HFFc6 (cell line): ENCODE data around the gene SPI1. TPM values are rescaled to one million over a fixed set of nuclear protein-coding genes. Genes with fewer than 3 reads are reported as not detected.
A peak's percentile ranks its signal among the peaks of the same experiment; 100 is the strongest.

Source experiments
- DNase-seq: peaks from one replicate; pipeline ENCODE4 v3.0.0-alpha.2; 2018
- H3K27ac Mint-ChIP-seq: 2 replicates; pipeline ENCODE4 v1.8.0; 2020; ENCODE audit warnings: mild to moderate bottlenecking, mixed read lengths
- H3K27me3 Mint-ChIP-seq: 2 replicates; pipeline ENCODE4 v1.8.0; 2021; ENCODE audit warnings: mild to moderate bottlenecking, moderate library complexity, mixed read lengths; ENCODE audit not compliant: insufficient read depth
- H3K36me3 Mint-ChIP-seq: 2 replicates; pipeline ENCODE4 v1.8.0; 2021; ENCODE audit warnings: low read depth, mixed read lengths
- H3K4me1 Mint-ChIP-seq: 2 replicates; pipeline ENCODE4 v1.8.0; 2020; ENCODE audit warnings: low read depth, mixed read lengths
- H3K4me3 Mint-ChIP-seq: 2 replicates; pipeline ENCODE4 v1.8.0; 2020; ENCODE audit warnings: mild to moderate bottlenecking, moderate library complexity, mixed read lengths
- H3K9me3 Mint-ChIP-seq: 2 replicates; pipeline ENCODE4 v1.8.0; 2020; ENCODE audit warnings: mild to moderate bottlenecking, mixed read lengths
- CTCF ChIP-seq: fragments of 200-600 bp; sonication (generic); IDR thresholded peaks from 2 replicates; pipeline ENCODE4 v1.5.0; 2021; ENCODE audit warnings: antibody characterized with exemption, mild to moderate bottlenecking
- total RNA-seq, 6 experiments: library from RNA; stranded (reverse); fragmentation: NEBNext Ultra II Directional; extraction: Animal tissue kit (Norgen Biotek cat#: 25700); gene quantifications; 2 replicates in 1 of 6; 3 replicates in 5 of 6; pipeline ENCODE4 v1.2.3, GENCODE V29; 2021

Gene SPI1
- total RNA-seq, 6 experiments from 2014 or later: not detected

- no peaks in the 10 kb centered on the region for H3K9me3 Mint-ChIP-seq
- TF ChIP-seq CTCF: peak; percentile 96
- H3K4me3 Mint-ChIP-seq: peak within 1 kb of the TSS; percentile 94
- H3K27ac Mint-ChIP-seq: peak within 1 kb of the TSS; percentile 97
- peak; percentile 95 for DNase-seq
- H3K4me1 Mint-ChIP-seq: peaks cover 30% of the 10 kb centered on the region
- no peaks in the 10 kb centered on the region; the same call in 1 of the 2 replicates for H3K36me3 Mint-ChIP-seq
- peaks cover 3% of the 10 kb centered on the region; the same call in 1 of the 2 replicates for H3K27me3 Mint-ChIP-seq
Measured at GRCh38 chr11:47407746-47408590, 29.6 kb upstream of the SPI1 start, which contains the start of gene SLC39A13. SLC39A13 (plus strand) TSS chr11:47408590; CDS start chr11:47410095, 1,505 bp downstream.

- H3K4me1 Mint-ChIP-seq: peaks cover 30% of the 10 kb centered on the region
- H3K36me3 Mint-ChIP-seq: no peaks in the 10 kb centered on the region; the same call in 1 of the 2 replicates
- peak; percentile 34 for TF ChIP-seq CTCF
- H3K27me3 Mint-ChIP-seq: peaks cover 3% of the 10 kb centered on the region; the same call in 1 of the 2 replicates
- H3K27ac Mint-ChIP-seq: peak overlapping the region; percentile 97
- no peak for DNase-seq
- no peaks in the 10 kb centered on the region for H3K9me3 Mint-ChIP-seq
- peak overlapping the region; percentile 89 for H3K4me3 Mint-ChIP-seq
Measured at GRCh38 chr11:47406896-47407745, 28.8 kb upstream of the SPI1 start.

GRCh38 chr11:47403571-47403970, 25.2 kb upstream of the SPI1 start:
- Mint-ChIP-seq H3K4me1 (peaks cover 13% of the 10 kb centered on the region), H3K27me3 (no peaks in the 10 kb centered on the region), H3K4me3 (no peak overlapping the region), H3K36me3 (no peaks in the 10 kb centered on the region), H3K27ac (no peak overlapping the region), H3K9me3 (no peaks in the 10 kb centered on the region)
- no peak for DNase-seq
- no peak for TF ChIP-seq CTCF

- Mint-ChIP-seq H3K27me3 (no peaks in the 10 kb centered on the region), H3K27ac (no peak overlapping the region)
- TF ChIP-seq CTCF: no peak
Measured at GRCh38 chr11:47403135-47403534, 24.8 kb upstream of the SPI1 start.

GRCh38 chr11:47400768-47401279, 22.5 kb upstream of the SPI1 start:
- no peak overlapping the region for H3K27ac Mint-ChIP-seq
- H3K9me3 Mint-ChIP-seq: no peaks in the 10 kb centered on the region
- no peak for TF ChIP-seq CTCF
- DNase-seq: no peak
- no peak overlapping the region for H3K4me3 Mint-ChIP-seq
- no peaks in the 10 kb centered on the region for H3K27me3 Mint-ChIP-seq
- no peaks in the 10 kb centered on the region for H3K4me1 Mint-ChIP-seq
- no peaks in the 10 kb centered on the region for H3K36me3 Mint-ChIP-seq

More at GRCh38 chr11:47403135-47403534, 24.8 kb upstream of the SPI1 start:
- Mint-ChIP-seq H3K4me3 (no peak overlapping the region), H3K4me1 (peaks cover 13% of the 10 kb centered on the region), H3K9me3 (no peaks in the 10 kb centered on the region), H3K36me3 (no peaks in the 10 kb centered on the region)
- no peak for DNase-seq
